OCI-LY3 (cell line): ENCODE data around the gene STXBP4.

Experiments used
- H2AFZ ChIP-seq: fragments of 200-600, 300-600 bp; shearing (Covaris generic); 2 replicates; pipeline ENCODE4 v1.6.0; 2014; ENCODE audit warnings: antibody characterized with exemption, low read depth, low read length
- H3K27ac ChIP-seq: fragments of 200-600, 300-600 bp; sonication (generic); 2 replicates; pipeline ENCODE4 v1.5.1; 2014; ENCODE audit warnings: mild to moderate bottlenecking, low read length, moderate library complexity, mixed read lengths
- H3K27me3 ChIP-seq: fragments of 200-600, 300-600 bp; sonication (generic); 2 replicates; pipeline ENCODE4 v1.6.1; 2014; ENCODE audit warnings: low read depth, low read length, mixed read lengths
- H3K36me3 ChIP-seq: fragments of 200-600, 300-600 bp; sonication (generic); replicated peaks from 2 replicates; pipeline ENCODE3; 2014; ENCODE audit warnings: low read depth, low read length, mixed read lengths
- H3K4me1 ChIP-seq: fragments of 300-600, 200-600 bp; sonication (generic); 2 replicates; pipeline ENCODE4 v1.6.1; 2014; ENCODE audit warnings: low read length, mixed read lengths
- H3K4me2 ChIP-seq: fragments of 200-600, 300-600 bp; sonication (generic); 2 replicates; pipeline ENCODE4 v1.6.1; 2014; ENCODE audit warnings: low read length, mixed read lengths
- H3K4me3 ChIP-seq: fragments of 300-600, 200-600 bp; sonication (generic); 2 replicates; pipeline ENCODE4 v1.5.1; 2014; ENCODE audit warnings: antibody characterized with exemption, mild to moderate bottlenecking, low read length, moderate library complexity
- H3K79me2 ChIP-seq: fragments of 300-600, 200-600 bp; shearing (Covaris generic); 2 replicates; pipeline ENCODE4 v1.6.1; 2014; ENCODE audit warnings: mild to moderate bottlenecking, low read length, mixed read lengths
- H3K9ac ChIP-seq: fragments of 300-600, 200-600 bp; shearing (Covaris generic); 2 replicates; pipeline ENCODE4 v1.6.0; 2014; ENCODE audit warnings: mild to moderate bottlenecking, low read length, moderate library complexity
- H3K9me3 ChIP-seq: fragments of 200-600, 300-600 bp; shearing (Covaris generic); 2 replicates; pipeline ENCODE4 v1.6.1; 2014; ENCODE audit warnings: low read length, mixed read lengths; ENCODE audit not compliant: insufficient read depth
- H4K20me1 ChIP-seq: fragments of 200-600, 300-600 bp; sonication (generic); 2 replicates; pipeline ENCODE4 v1.6.1; 2016; ENCODE audit warnings: low read length, mixed read lengths; ENCODE audit not compliant: insufficient read depth
- EZH2phosphoT487 ChIP-seq: fragments of 200-600 bp; shearing (Covaris generic); IDR thresholded peaks from 2 replicates; pipeline ENCODE4 v1.6.1; 2018; ENCODE audit warnings: antibody characterized with exemption, mixed run types, low read depth
- TF ChIP-seq, protein P1 (sequence below): fragments of 200-600, 300-600 bp; sonication (generic); IDR thresholded peaks from 2 replicates; pipeline ENCODE4 v1.5.1; 2014; ENCODE audit warnings: antibody characterized with exemption, low read length, low read depth

Gene STXBP4

DNA sequence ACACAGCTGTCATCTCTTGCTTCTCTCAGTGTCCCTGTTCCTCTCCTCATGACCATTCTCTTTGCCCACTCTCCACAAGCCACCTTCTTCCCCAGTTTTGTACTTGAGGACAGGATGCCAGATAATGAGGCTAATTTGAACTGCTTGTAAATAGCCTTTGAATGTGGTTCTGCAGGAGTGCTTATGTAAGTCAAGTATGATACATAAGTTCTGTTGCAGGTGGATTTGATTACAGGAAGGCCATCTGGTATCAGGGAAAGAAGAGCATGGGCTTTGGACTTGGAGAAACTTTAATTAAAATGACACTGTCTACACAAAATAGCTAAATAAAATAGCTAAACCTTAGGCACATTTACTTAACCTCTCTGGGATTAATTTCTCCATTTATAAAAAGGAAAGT is 176.0 kb downstream of the STXBP4 start:
- no peaks in the 10 kb centered on the region for H3K27me3 ChIP-seq
- no peaks in the 10 kb centered on the region for H3K79me2 ChIP-seq
- H4K20me1 ChIP-seq, result no peaks in the 10 kb centered on the region
- H3K4me1 ChIP-seq, result no peaks in the 10 kb centered on the region
- no peak for TF ChIP-seq EZH2phosphoT487
- TF ChIP-seq, protein P1, sequence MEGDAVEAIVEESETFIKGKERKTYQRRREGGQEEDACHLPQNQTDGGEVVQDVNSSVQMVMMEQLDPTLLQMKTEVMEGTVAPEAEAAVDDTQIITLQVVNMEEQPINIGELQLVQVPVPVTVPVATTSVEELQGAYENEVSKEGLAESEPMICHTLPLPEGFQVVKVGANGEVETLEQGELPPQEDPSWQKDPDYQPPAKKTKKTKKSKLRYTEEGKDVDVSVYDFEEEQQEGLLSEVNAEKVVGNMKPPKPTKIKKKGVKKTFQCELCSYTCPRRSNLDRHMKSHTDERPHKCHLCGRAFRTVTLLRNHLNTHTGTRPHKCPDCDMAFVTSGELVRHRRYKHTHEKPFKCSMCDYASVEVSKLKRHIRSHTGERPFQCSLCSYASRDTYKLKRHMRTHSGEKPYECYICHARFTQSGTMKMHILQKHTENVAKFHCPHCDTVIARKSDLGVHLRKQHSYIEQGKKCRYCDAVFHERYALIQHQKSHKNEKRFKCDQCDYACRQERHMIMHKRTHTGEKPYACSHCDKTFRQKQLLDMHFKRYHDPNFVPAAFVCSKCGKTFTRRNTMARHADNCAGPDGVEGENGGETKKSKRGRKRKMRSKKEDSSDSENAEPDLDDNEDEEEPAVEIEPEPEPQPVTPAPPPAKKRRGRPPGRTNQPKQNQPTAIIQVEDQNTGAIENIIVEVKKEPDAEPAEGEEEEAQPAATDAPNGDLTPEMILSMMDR, result no peak
- no peak overlapping the region for H2AFZ ChIP-seq
- H3K4me3 ChIP-seq, result no peak overlapping the region
- H3K27ac ChIP-seq, result no peak overlapping the region
- no peaks in the 10 kb centered on the region for H3K9me3 ChIP-seq
- H3K36me3 ChIP-seq, result no peaks in the 10 kb centered on the region
- H3K4me2 ChIP-seq, result no peak overlapping the region
- H3K9ac ChIP-seq, result no peak overlapping the region

DNA sequence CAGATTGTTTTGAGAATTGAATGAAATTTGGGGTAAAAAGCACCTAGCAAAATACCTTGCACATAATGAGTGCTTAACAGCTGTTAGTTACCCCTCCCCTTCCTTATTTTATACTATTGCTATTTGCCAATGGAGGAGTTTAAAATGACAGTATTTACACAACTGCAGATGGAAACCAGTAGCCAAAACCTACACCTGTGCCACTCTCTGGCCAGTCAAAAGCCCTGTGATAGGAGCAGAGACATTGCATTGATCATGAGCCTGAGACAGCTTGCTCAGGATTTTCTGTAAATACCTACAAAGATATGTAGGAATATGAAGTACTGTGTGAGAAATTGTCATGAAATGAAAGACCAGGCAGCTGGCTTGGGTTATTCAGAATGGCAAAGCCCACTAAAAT is 180.9 kb downstream of the STXBP4 start:
- H3K36me3 ChIP-seq, result no peaks in the 10 kb centered on the region
- no peak overlapping the region for H3K27ac ChIP-seq
- no peaks in the 10 kb centered on the region for H3K27me3 ChIP-seq
- H3K79me2 ChIP-seq, result no peaks in the 10 kb centered on the region
- H3K9ac ChIP-seq, result no peak overlapping the region
- no peak overlapping the region for H3K4me3 ChIP-seq
- no peaks in the 10 kb centered on the region for H3K4me1 ChIP-seq
- no peak overlapping the region for H3K4me2 ChIP-seq
- H3K9me3 ChIP-seq, result no peaks in the 10 kb centered on the region
- no peak for TF ChIP-seq EZH2phosphoT487
- TF ChIP-seq, protein P1, result no peak
- H4K20me1 ChIP-seq, result no peaks in the 10 kb centered on the region
- no peak overlapping the region for H2AFZ ChIP-seq

DNA sequence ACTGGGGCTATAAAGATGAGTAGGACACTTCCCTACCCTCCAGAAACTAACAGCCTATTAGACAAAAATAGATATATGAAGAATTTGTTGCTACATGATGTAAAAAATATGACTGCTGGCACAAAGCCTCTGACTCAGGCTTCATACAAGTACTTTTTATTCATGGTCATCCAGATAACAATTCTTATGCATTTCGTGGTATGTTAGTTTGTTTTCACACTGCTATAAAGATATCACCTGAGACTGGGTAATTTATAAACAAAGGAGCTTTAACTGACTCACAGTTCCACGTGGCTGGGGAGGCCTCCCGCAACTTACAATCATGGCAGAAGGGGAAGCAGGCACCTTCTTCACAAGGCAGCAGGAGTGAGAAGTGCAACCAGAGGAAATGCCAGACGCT is 183.7 kb downstream of the STXBP4 start:
- no peak for TF ChIP-seq EZH2phosphoT487
- TF ChIP-seq, protein P1, result no peak
- no peaks in the 10 kb centered on the region for H4K20me1 ChIP-seq
- no peaks in the 10 kb centered on the region for H3K79me2 ChIP-seq
- no peak overlapping the region for H3K9ac ChIP-seq
- H2AFZ ChIP-seq, result no peak overlapping the region
- H3K9me3 ChIP-seq, result no peaks in the 10 kb centered on the region
- no peaks in the 10 kb centered on the region for H3K4me1 ChIP-seq
- no peak overlapping the region for H3K27ac ChIP-seq
- no peak overlapping the region for H3K4me2 ChIP-seq
- no peak overlapping the region for H3K4me3 ChIP-seq
- H3K27me3 ChIP-seq, result no peaks in the 10 kb centered on the region
- no peaks in the 10 kb centered on the region for H3K36me3 ChIP-seq

DNA sequence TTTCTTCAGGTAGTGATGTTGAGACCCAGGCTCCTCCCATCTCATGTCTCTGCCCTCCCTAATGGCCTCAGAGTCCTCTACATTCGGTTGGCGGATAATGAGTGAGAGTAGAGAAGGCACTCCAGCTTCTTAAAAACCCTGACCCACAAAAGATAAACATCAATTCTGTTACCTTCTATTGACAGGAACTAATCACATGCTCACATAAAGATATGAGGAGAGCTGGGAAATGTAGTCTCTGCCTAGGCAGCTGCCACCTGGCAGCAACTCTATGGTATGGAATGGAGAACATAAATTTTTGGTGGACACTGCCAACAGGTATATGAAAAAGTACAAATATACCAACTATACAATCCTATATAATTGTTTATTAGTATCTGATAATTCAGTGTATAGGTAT is 185.5 kb downstream of the STXBP4 start:
- H3K27ac ChIP-seq, result no peak overlapping the region
- no peak overlapping the region for H3K9ac ChIP-seq
- no peaks in the 10 kb centered on the region for H3K36me3 ChIP-seq
- H3K4me3 ChIP-seq, result no peak overlapping the region
- no peak for TF ChIP-seq EZH2phosphoT487
- TF ChIP-seq, protein P1, result no peak
- H4K20me1 ChIP-seq, result no peaks in the 10 kb centered on the region
- H3K9me3 ChIP-seq, result no peaks in the 10 kb centered on the region
- no peak overlapping the region for H3K4me2 ChIP-seq
- no peak overlapping the region for H2AFZ ChIP-seq
- no peaks in the 10 kb centered on the region for H3K79me2 ChIP-seq
- H3K27me3 ChIP-seq, result no peaks in the 10 kb centered on the region
- no peaks in the 10 kb centered on the region for H3K4me1 ChIP-seq
